Activated T-helper 1 cell treated with Interleukin-2 at 50 U/mL for 16 hours (primary cell): ENCODE measurements around the gene ARID1B.

ENCODE experiments used
- DNase-seq: peaks from one replicate; pipeline ENCODE4 v3.0.0-alpha.2; 2020; ENCODE audit warnings: low read depth

ARID1B gene

DNA sequence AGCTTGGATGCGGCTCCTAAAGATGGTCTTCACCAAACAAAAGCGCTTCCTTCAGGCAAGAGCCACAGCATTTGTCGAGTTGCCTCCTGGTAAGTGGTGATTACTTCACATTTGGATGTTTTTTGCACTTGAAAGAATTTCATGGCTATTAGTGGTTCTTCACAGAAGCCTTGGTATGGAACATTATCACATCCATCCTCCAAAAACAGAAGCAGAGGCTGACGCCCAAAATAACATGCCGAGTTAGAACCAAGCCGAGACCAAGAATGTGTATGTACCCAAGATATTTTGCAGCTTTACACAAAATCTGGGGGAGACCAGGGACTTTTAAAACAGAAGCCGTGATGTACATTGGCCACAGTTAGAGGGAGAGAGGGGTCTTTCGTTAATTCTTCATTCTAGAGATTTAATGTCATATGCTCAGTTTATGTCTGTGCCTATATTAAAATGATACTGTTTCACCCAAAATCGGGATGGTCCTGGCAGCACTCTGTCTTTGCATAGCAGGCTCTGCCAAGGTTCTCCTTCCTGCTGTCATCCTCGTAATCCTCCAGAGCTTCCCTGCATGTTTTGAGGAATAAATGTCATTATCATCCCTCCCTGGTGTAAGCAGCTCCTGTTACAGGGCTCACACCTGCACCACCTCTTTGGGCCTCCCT, 436.9 kb downstream of the ARID1B start:
- DNase-seq = no peak

- DNase-seq = no peak
These were observed 438.5 kb downstream of the ARID1B start for GRCh38 chr6:157215717-157216116.

GRCh38 chr6:157216570-157216969, 439.4 kb downstream of the ARID1B start:
- DNase-seq = no peak

DNA sequence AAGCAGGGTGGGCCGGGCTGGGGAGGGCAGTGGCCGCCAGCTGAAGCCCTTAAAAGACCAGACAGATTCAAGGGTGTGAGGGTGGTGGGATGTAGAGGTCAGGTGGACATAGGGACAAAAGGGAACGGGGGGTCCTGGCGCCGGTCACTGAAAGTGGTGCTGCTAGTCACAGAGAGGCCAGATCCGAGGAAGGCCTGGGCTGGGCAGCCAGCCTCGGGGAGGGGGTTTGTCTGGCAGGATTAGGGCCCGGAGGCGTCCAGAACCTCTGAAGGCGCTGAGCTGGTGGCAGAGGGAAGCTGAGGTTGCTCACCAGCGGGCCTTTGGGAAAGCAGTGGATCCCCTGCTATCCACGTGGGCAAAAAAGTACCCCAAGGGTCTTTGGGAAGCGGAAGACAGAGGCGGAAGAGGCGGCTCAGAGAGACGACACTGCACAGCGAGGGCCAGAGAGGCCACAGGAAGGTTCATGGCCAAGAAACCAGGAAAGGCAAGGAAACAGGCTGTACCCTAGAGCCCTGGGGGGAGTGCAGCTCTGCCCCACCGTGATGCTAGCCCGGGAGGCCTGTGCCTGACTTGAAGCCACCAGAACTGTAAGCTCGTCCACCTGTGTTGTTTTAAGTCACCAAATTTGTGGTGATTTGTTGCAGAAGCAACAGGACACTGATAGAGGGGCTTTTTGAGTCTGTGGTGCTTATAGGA, 440.2 kb downstream of the ARID1B start:
- no peak for DNase-seq

GRCh38 chr6:157217894-157218370, 440.8 kb downstream of the ARID1B start:
- no peak for DNase-seq

GRCh38 chr6:157218371-157219198, 441.4 kb downstream of the ARID1B start:
- no peak for DNase-seq

DNA sequence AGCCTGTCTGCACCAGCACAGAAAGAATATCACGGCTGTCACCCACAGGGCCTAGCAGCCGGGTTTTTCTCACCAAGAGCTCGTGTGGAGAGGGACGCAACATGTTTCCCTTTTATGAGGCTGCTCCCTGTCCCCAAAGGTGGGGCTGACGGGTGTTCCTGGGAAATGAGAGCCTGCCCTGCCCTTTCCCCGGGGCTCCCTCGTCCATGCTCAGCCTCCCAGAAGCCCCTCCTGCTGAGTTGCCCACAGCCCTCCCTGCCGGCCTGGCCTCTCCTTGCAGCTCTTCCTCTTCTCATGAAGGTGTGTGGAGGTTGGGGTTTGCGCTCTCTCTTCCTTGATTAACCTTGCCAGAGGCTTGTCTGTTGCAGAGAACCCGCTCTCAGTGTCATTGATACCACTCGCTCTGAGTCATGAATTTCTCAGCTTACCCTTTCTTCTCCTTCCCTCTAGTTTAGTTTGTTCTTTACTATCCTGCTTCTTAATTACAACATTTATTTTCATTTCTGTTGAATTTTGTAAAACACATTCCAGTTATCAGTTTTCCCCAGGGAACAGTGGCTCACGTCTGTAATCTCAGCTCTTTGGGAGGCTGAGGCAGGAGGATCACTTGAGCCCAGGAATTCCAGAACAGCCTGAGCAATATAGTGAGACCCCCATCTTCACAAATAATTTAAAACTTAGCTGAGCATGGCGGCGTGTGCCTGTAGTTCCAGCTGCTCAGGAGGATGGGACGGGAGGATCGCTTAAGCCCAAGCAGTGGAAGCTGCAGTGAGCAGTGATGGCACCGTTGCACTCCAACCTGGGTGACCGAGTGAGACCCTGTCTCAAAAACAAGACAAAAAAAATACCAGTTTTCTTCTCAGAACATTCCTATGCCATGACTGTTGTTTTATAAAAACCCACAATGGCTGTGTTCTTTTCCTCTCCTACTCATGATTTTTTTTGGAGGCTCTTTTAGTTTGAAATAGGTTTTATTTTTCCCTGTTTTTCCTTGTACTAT, 442.3 kb downstream of the ARID1B start:
- no peak for DNase-seq

- no peak for DNase-seq
These were observed 443.3 kb downstream of the ARID1B start for GRCh38 chr6:157220485-157220884.

DNA sequence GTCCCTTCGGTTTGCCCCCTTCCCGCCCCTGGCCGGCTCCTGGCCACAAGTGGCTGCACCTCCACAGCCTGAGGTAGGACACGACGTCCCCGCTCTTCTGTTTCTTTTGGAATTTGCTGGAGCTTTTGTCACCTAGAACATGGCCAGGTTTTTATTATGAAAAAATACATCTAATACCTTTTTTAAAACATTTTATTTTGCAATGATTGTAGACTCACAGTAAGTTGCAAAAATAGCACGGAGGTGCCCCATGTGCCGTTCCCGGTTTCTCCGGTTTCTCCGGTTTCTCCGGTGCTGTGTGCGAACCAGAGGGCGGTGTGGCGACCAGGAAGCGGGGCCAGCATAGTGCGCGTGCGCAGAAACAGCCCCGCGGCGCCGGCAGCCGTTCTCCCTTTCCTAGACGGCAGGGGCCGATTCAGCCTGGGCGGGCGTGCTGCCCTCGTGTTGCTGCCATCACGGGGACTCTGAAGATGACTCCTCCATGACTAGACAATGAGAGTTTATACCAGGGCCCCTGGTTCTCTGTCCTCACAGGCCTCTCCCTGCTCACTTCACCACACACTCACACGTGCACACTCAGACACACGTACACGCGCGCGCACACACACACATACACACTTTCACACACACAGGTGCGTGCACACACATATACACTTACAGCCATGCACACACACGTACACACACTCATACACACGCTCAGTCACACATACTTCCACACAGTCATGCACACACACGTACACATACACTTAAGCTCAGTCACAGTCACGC, 444.1 kb downstream of the ARID1B start:
- peak; percentile 70 for DNase-seq

DNA sequence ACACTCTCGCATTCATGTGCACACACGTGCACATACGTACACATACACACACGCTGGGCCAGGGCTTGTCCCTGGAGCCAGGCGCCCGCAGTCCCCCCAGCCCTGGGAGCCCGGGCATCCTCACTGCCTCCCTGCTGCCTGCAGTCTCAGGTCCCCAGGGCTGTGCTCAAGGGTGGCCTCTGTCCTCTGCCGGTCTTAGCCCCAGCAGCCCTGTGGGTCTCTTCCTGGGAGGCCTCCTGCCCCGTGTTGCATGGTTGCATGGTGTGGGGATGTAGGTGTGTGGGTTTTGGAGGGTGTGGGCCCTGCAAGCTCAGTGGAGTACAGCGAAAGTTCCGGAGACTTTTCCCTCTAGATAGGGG, 444.6 kb downstream of the ARID1B start:
- no peak for DNase-seq

DNA sequence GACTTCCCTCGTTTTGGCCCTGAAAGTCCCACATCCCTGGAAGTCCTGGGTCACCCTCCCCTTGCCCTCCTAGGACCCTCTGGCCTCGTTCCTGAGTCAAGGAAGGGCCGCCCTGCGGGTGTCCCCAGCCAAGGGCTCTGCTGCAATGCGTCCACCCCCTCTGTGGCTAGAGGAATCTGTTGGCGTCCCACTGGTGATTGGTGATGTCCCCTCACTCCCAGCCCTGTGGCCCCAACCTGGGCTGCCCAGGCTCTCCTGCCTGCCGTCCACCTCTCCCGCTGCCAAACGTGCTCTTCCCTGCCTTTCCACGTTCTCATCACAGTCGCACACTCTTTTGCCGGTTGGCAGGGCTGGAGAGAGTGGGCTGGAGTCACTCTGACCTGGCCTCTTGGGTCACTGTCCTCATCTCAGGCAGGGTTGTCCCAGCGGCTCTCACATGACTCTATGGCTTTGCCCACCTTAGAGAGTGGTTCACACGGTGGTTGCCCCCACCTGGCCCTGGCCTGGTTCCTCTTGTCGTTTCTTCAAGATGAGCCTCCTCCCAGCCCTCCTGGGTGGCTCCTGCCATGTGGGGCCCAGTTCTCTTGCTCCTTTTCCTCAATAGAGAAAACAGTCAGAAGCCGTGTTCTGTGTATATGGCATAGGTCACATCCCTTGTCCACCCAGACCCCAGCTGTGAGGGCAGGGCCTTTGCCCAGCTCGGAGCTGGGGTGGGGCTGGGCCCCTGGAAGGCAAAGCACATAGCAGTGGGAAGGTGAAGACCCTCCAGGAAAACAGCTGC, 445.2 kb downstream of the ARID1B start:
- no peak for DNase-seq

DNA sequence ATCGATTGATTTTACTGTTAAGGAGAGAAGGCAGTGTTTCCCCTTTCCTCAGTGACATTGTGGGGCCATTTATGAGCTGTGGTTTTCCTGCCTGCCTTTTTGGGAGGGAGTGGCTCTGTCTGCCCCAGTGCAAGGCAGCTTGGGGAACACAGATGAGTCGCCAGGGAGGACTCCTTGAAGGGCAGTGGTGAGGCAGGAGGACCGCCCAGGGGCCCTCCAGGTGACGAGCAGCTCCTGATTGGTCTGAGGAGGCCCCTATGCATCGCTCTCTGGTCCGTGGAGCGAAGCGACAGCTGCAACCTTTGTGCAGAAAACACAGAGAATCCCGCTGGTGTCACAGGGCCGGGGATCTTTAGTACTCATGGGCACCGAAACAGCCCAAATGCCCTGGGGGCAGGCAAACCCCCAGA, 445.8 kb downstream of the ARID1B start:
- no peak for DNase-seq

DNA sequence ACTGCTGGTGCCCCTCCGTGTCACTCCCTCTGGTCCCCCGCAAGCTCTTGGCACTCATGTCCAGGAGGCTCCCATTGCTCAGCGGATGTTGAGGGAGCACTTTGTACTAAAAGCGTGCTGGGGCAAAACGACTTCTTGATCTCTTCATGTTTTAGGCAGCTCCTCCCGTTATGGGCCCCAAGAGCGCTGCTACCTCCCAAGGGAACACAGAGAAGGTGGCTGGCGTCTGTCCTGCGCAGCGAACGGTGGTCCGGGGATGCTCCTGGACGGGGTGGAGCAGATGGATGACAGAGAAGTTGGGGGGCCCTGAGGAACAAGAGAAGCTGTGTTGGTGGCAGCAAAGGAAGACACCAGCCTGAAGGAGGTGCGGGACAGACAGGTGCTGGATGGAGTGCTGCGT, 446.3 kb downstream of the ARID1B start:
- DNase-seq = no peak

GRCh38 chr6:157224178-157224950, 447.2 kb downstream of the ARID1B start:
- DNase-seq = no peak

- no peak for DNase-seq
These were observed 447.9 kb downstream of the ARID1B start for GRCh38 chr6:157224951-157225574.

DNA sequence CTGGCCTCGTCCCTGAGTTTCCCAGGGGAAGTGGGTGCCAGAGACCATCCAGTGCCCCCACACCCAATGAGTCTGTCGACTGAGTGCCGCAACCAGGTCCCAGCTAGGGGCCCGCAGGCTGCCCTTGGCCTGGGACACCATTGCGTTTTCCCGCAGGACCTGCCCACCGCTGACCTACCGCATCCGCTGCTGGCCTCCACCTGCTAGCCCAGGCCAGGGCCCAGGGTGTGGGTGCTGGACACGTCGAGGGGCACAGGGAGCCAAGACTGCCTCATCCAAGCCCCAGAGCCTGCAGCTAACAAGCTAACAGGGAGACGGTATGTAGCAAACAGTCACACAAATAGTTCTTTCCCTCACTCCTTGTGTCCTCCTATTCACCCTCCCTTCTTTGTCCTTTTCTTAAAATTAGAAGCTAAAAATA, 448.4 kb downstream of the ARID1B start:
- no peak for DNase-seq

GRCh38 chr6:157226026-157226625, 448.9 kb downstream of the ARID1B start:
- no peak for DNase-seq

DNA sequence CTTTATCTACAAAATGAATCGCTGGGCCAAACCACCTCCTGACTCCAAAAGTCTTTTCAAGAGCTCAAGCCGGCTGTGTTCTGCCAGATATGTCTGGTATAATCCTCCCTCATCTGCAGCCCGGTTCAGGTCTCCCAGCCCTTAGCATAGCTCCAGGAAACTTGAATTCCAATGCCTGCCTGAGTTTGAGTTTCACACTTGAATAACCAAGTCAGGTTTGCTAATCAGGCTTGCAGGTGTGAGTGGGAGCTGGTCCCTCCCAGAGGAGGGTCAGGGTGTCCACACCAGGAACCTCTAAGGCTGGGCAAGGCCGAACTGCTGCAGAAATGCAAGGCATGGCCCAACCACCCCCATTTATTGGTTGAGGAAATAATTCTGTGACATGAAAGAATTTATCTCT, 449.6 kb downstream of the ARID1B start:
- no peak for DNase-seq
